ENCODE results near the gene PLXNA4. TPM values are rescaled to one million over a fixed set of nuclear protein-coding genes. Genes with fewer than 3 reads are reported as not detected.
"Not testable (repeated sequence)": the region's sequence is repeated elsewhere in the genome, so short reads cannot be mapped to it uniquely, and the experiment has no call there.

The PLXNA4 gene
- total RNA-seq, 3 donors from 2014 or later: 0.08 to 0.38 (median 0.08) TPM

DNA sequence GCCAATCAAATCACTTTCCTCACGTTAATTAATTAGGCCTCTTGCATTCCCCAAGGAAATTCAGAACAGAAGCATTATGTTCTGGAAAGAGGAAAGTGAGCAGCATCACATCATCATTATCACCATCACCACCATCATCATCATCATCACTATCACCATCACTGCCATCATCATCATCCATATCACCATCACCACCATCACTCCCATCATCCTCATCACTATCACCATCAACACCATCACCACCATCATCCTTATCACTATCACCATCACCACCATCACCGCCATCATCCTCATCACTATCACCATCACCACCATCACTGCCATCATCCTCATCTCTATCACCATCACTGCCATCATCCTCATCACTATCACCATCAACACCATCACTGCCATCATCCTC, 31.4 kb upstream of the PLXNA4 start:
- H3K27me3 Mint-ChIP-seq (ENCODE audit: low read depth): peaks cover 4% of the 10 kb centered on the region
- no peaks in the 10 kb centered on the region for H3K4me1 Mint-ChIP-seq (ENCODE audit: low read depth)
- no peaks in the 10 kb centered on the region for H3K36me3 Mint-ChIP-seq (ENCODE audit: insufficient read depth)
- no peaks in the 10 kb centered on the region for H3K9me3 Mint-ChIP-seq
- no peak for DNase-seq
- no peak overlapping the region for H3K4me3 Mint-ChIP-seq
- no peak for ATAC-seq

DNA sequence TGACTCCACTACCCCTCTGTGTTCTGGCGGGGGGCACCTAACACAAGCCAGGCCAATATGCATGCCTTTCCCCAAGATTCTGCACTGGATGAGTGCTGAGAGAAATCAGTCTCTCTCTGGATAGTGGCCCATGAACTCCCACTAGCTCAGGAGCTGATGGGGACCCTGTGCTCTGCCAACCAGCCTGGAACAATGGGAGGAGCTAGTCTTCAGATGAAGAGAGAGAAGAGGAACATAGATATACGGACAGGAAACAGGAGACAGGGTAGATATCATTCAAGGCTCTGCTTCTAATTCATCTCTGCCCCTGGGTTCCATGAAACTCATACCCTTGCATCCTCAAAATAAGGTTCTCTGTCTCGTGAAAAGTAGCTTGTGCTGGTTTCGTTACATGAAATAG, 27.9 kb upstream of the PLXNA4 start:
- H3K4me3 Mint-ChIP-seq: no peak overlapping the region
- no peak for DNase-seq

DNA sequence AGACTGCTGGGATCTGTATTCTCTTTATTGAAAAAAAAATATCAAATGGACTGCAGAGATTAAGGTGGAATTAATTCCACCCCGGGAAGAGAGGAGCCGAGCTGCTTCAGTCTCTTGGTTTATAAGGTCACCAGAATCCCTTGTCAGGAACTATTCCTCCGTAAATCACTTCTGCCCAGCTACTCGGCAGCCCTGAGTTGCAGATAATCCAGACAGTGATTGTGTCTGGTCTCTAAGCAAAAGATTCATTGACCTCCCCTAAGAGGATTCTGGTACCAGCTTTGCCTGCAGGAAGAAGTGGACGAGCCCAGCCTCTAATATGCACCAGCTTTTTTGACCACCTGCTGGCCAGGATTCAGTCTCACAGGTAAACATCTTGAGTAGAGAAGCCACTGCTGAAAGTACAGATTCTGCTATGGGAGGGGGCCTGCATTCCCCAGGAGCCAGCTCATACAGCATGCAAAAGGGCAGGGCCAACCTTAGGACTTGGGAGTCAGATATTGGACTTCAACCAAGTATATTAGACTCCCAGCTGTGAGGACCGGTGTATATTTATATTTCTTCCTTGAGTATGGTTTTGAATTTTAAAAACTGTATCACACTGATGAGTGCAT, 27.1 kb upstream of the PLXNA4 start:
- no peaks in the 10 kb centered on the region for H3K9me3 Mint-ChIP-seq
- peaks cover 10% of the 10 kb centered on the region for H3K27me3 Mint-ChIP-seq (ENCODE audit: low read depth)
- ATAC-seq (no peak), DNase-seq (no peak)
- H3K4me1 Mint-ChIP-seq (ENCODE audit: low read depth): no peaks in the 10 kb centered on the region
- no peak overlapping the region for H3K4me3 Mint-ChIP-seq
- no peaks in the 10 kb centered on the region for H3K36me3 Mint-ChIP-seq (ENCODE audit: insufficient read depth)

More for the DNA sequence above, 27.9 kb upstream of the PLXNA4 start:
- Mint-ChIP-seq H3K27me3 (ENCODE audit: low read depth) (peaks cover 3% of the 10 kb centered on the region), H3K9me3 (no peaks in the 10 kb centered on the region), H3K4me1 (ENCODE audit: low read depth) (no peaks in the 10 kb centered on the region), H3K36me3 (ENCODE audit: insufficient read depth) (no peaks in the 10 kb centered on the region)
- ATAC-seq: no peak

DNA sequence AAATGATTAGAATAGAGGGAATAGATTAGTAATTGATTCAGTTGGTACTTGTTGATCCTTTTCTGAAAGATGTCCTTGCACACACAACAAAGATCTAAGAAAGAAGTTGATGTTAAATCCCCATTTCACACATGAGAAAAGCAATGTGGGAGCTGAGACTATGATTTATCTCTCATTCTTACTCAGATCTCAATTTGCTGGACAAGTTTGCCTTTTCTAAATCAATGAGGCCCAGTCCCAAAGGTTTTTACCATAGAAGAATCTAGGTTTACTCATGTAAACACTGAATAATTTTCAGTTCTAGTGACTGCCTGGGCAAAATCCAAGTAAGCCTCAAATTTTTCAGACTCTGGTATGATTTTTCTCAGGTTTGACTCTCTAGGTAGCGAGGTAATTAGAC, 25.5 kb upstream of the PLXNA4 start:
- DNase-seq (no peak), ATAC-seq (no peak)
- Mint-ChIP-seq H3K9me3 (no peaks in the 10 kb centered on the region), H3K4me1 (ENCODE audit: low read depth) (no peaks in the 10 kb centered on the region), H3K4me3 (no peak overlapping the region), H3K27me3 (ENCODE audit: low read depth) (peaks cover 18% of the 10 kb centered on the region), H3K36me3 (ENCODE audit: insufficient read depth) (no peaks in the 10 kb centered on the region)

DNA sequence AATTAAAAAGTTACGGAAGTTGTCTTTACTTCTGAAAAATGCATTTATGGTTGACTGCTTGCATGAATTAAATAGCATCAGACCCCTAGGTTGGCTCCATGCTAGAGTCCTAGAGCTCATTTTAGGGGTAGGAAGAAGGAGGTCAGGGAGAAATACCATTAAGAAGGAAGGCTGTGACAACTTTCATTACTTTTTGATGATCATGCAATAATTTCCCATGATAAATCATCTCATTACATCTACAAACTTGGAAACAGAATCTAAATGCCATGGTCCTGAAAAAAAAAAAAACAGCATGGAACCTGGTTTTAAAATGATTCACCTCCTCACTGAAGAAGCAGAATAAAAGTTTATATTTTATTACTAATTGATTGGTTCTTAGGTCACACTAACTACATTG, 20.3 kb upstream of the PLXNA4 start:
- DNase-seq (no peak), ATAC-seq (no peak)
- Mint-ChIP-seq H3K36me3 (ENCODE audit: insufficient read depth) (no peaks in the 10 kb centered on the region), H3K4me3 (no peak overlapping the region), H3K4me1 (ENCODE audit: low read depth) (no peaks in the 10 kb centered on the region), H3K27me3 (ENCODE audit: low read depth) (peaks cover 18% of the 10 kb centered on the region), H3K9me3 (no peaks in the 10 kb centered on the region)

DNA sequence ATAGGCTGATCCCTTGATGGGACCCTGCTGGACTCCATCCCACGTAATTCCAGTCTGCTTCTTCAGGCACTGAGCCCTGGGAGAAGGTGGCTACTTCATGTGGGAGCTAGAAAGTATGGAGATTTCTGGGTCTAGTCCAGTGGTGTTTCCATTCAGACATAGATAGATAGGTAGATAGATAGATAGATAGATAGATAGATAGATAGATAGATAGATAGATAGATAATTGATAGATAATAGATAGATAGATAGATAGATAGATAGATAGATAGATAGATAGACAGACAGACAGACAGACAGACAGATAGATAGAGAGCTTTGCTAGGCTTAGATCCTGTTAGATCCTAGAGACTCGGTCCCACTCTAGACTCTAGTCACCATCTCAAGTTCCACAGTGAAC, 18.5 kb upstream of the PLXNA4 start:
- H3K4me3 Mint-ChIP-seq, DNase-seq: not testable (repeated sequence)

DNA sequence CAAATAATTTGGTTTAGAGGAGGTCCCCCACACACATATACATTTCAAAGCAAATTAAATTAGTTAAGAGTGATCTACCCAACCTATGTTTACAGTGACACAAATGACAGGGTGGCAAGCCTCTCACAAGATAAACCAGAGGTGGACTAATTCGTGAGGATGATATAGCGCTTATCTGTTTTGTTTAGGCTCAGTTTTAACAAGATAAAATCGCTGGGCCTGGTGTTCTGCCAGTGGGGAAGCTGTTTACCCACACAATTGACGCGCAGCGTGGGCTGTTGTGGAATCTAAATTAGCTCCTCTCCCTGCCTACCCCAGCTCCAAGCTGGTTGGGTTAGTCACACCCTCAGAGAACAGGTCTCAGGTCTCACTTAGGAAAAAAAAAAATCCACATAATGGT, 16.7 kb upstream of the PLXNA4 start:
- H3K9me3 Mint-ChIP-seq: no peaks in the 10 kb centered on the region

More for the DNA sequence above, 18.5 kb upstream of the PLXNA4 start:
- peaks cover 18% of the 10 kb centered on the region for H3K27me3 Mint-ChIP-seq (ENCODE audit: low read depth)
- H3K9me3 Mint-ChIP-seq; H3K36me3 Mint-ChIP-seq (ENCODE audit: insufficient read depth); H3K4me1 Mint-ChIP-seq (ENCODE audit: low read depth); ATAC-seq: not testable (repeated sequence)

DNA sequence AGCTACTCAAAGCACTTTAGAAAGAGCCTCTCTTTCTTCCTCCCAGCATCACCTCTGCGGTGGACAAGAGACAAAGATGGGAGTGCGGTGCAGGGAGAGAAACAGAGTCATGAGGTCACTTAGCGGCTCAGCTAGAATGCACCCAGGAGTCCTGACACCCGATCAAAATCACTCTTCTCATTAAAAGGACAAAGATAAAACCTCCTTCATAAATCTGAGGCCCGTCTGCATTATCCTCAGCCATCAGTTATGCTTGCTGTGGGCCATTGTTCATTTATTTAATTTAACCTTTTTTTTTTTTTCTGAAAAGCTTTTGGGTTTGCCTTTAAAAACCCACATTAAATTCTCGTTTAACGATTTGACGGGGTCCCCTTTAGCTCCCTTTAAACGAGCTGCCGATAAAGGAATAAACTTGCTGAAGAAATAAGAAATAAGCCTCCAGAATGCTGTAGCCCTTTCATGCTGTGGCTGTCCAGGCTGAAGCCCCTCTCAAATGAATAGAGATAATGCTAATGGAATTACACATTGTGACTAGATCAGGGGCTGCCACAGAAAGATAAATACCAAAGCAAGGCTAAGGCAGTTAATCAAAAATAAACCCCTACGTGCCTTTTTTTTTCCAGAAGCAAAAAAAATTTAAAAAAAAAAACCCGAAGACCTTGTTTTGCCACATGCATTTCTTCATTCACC, 16.1 kb upstream of the PLXNA4 start:
- H3K9me3 Mint-ChIP-seq: no peaks in the 10 kb centered on the region
- no peak overlapping the region for H3K4me3 Mint-ChIP-seq
- H3K4me1 Mint-ChIP-seq (ENCODE audit: low read depth): no peaks in the 10 kb centered on the region
- no peak for ATAC-seq
- no peak for DNase-seq
- peaks cover 7% of the 10 kb centered on the region for H3K27me3 Mint-ChIP-seq (ENCODE audit: low read depth)
- no peaks in the 10 kb centered on the region for H3K36me3 Mint-ChIP-seq (ENCODE audit: insufficient read depth)

More for the DNA sequence above, 16.7 kb upstream of the PLXNA4 start:
- peaks cover 8% of the 10 kb centered on the region for H3K27me3 Mint-ChIP-seq (ENCODE audit: low read depth)
- ATAC-seq (no peak), DNase-seq (no peak)
- H3K4me3 Mint-ChIP-seq: no peak overlapping the region
- no peaks in the 10 kb centered on the region for H3K4me1 Mint-ChIP-seq (ENCODE audit: low read depth)
- H3K36me3 Mint-ChIP-seq (ENCODE audit: insufficient read depth): no peaks in the 10 kb centered on the region

DNA sequence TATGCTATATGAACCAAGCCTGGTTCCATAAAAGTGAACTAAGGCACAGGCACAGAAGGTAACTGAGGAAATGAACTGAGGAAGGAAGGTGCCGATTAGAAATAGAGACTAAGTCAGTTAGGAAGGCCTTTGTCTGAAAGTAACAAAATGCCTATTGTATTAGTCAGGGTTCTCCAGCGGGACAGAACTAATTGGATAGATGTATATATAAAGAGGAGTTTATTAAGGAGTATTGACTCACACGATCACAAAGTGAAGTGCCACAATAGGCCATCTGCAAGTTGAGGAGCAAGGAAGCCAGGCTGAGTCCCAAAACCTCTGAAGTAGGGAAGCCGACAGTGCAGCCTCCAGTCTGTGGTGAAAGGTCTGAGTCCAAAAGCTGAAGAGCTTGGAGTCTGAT, 13.9 kb upstream of the PLXNA4 start:
- no peak for DNase-seq
- Mint-ChIP-seq H3K36me3 (ENCODE audit: insufficient read depth) (no peaks in the 10 kb centered on the region), H3K27me3 (ENCODE audit: low read depth) (peaks cover 3% of the 10 kb centered on the region), H3K4me3 (no peak overlapping the region), H3K9me3 (no peaks in the 10 kb centered on the region), H3K4me1 (ENCODE audit: low read depth) (no peaks in the 10 kb centered on the region)
- no peak for ATAC-seq

DNA sequence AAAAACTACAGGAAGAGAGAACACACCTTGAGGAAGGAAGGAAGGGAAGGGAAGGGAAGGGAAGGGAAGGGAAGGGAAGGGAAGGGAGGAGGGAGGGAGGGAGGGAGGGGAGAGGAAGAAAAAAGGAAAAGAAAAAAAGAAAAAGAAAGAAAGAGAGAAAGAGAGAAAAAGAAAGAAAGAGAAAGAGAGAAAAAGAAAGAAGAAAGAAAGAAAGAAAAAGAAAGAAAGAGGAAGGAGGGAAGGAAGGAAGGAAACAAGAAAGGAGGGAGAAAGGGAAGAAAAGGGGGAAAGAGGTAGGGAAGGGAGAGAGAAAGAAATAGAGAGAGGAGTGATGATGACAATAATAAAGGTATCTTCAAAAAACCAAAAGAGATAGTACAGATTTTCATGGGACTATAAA, 12.3 kb upstream of the PLXNA4 start:
- ATAC-seq: no peak
- H3K9me3 Mint-ChIP-seq: no peaks in the 10 kb centered on the region
- no peaks in the 10 kb centered on the region for H3K36me3 Mint-ChIP-seq (ENCODE audit: insufficient read depth)

DNA sequence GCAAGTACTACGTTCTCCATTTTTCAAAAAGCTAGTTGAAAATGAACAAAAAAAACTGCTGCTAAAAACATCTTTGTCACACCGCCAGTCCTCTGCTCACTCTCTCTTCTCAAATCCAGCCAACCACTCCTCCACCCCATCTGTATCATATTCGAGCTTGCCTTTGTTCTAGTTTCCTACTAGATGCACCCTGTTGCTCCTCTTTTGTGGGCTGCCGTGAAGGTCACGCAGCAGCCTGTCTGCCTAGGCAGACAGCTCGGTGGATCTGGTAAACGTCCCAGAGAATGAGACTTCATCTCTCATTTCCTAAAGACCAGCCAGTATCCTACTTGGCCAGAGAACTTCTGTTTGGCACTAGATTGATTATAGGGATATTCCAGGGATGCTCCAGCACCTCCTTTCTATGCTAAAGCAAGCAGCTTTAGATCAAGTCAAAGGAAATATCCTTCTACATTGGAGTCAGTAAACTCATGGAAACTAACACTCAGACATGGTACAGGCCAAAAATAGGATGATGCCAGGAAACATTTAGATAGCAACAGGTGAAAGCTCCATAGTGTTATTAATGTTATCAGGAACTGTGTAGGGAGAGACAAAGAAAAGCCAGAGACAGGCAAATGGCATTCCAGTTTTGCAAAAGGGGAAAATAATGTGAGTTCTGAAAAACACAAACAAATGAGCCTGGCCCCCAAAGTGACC, 8.7 kb upstream of the PLXNA4 start:
- DNase-seq (no peak), ATAC-seq (no peak)
- Mint-ChIP-seq H3K9me3 (no peaks in the 10 kb centered on the region), H3K4me3 (no peak overlapping the region), H3K4me1 (ENCODE audit: low read depth) (no peaks in the 10 kb centered on the region), H3K27me3 (ENCODE audit: low read depth) (no peaks in the 10 kb centered on the region), H3K36me3 (ENCODE audit: insufficient read depth) (no peaks in the 10 kb centered on the region)

More for the DNA sequence above, 12.3 kb upstream of the PLXNA4 start:
- Mint-ChIP-seq H3K27me3 (ENCODE audit: low read depth) (peaks cover 3% of the 10 kb centered on the region), H3K4me1 (ENCODE audit: low read depth) (no peaks in the 10 kb centered on the region), H3K4me3 (no peak overlapping the region)
- no peak for DNase-seq

DNA sequence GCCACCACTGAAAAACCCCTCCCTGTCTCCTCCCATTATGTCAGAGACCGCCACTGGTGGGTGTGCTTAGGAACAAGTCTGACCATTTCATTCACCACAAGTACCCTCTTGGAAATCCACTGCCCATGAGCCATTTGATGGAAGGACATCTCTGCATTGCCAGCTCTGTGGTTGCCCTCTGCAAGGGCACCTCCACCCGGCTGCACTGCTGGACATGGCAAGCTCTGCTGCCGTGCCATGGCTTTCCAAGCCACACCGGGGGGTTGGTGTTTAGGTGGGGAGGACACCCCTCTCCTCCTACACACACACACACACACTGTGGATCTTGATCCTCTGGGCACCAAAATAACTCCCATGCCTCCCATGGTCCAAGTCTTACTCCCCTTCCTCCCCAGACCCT, 5.2 kb upstream of the PLXNA4 start:
- H3K36me3 Mint-ChIP-seq (ENCODE audit: insufficient read depth): no peaks in the 10 kb centered on the region
- ATAC-seq (no peak), DNase-seq (no peak)
- H3K27me3 Mint-ChIP-seq (ENCODE audit: low read depth): peaks cover 23% of the 10 kb centered on the region
- H3K4me1 Mint-ChIP-seq (ENCODE audit: low read depth): peaks cover 5% of the 10 kb centered on the region
- no peaks in the 10 kb centered on the region for H3K9me3 Mint-ChIP-seq
- H3K4me3 Mint-ChIP-seq: no peak overlapping the region

DNA sequence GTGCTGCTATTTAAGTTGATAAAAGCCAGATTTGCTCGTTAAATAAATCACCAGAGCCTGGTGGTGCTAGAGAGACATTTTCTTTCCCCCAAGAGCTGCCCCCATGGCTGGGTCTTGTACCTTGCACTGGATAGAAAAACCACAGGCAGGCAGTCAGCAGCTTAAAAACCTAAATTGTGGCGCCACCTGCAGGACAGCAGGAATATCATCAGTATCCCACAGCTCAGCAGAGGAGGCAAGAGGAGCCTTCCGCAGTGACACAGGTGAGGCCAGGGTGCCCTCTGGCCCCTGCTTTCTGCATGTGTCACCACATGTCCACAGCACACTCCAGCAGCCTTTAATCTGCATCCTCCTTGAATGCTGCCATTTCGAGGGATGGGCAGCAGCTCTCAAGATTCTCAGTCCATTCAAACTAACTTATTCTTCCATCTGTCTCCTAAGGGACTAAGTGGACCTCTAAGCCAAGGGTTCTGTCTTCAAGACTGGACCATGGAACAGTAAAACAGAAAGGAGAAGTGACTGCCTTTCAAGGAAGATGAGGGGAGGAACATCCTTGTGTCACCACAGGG, 4.5 kb upstream of the PLXNA4 start:
- Mint-ChIP-seq H3K4me1 (ENCODE audit: low read depth) (peaks cover 7% of the 10 kb centered on the region), H3K36me3 (ENCODE audit: insufficient read depth) (no peaks in the 10 kb centered on the region), H3K27me3 (ENCODE audit: low read depth) (peaks cover 26% of the 10 kb centered on the region), H3K4me3 (no peak overlapping the region), H3K9me3 (no peaks in the 10 kb centered on the region)
- DNase-seq (peak; percentile 57), ATAC-seq (peak; percentile 47 to 65)

DNA sequence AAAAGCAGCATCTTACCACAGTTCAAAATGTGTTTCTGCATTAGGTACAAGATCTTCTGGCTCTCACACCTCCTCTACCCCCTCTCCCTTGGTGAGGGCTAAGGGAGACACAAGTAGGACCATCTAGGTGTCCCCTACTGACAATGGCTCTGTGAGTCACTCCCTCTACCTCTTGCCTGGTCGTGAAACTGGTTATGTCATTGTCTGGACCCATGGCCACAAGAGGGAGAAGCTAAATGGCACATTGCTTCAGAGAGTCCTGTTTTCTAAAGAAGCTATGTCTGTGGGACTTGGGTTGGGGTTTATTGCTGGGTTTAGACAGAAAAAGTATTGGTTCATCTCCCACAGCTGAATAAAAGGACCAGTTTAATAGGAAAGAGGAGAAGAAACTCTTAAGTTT, 4.0 kb upstream of the PLXNA4 start:
- Mint-ChIP-seq H3K9me3 (no peaks in the 10 kb centered on the region), H3K4me3 (no peak overlapping the region), H3K4me1 (ENCODE audit: low read depth) (peaks cover 9% of the 10 kb centered on the region), H3K36me3 (ENCODE audit: insufficient read depth) (no peaks in the 10 kb centered on the region), H3K27me3 (ENCODE audit: low read depth) (peaks cover 31% of the 10 kb centered on the region)
- ATAC-seq: no peak
- no peak for DNase-seq
